Psoas muscle (tissue), 8 donors: ENCODE results near the gene KCNK2. TPM values are rescaled to one million over a fixed set of nuclear protein-coding genes. Genes with fewer than 3 reads are reported as not detected.

ENCODE experiments used
- ATAC-seq, 4 donors: fragments of 200-7000 bp; cut with Tn5 transposase; one replicate each; pipeline ENCODE4 v1.9.1; 2020; ENCODE audit warnings: moderate library complexity in 3 of 4, mild to moderate bottlenecking in 2 of 4
- DNase-seq, 2 donors: peaks; one replicate each; pipeline ENCODE4 v3.0.0-alpha.2; 2020
- H3K27ac ChIP-seq: fragments of 200-600 bp; one replicate; pipeline ENCODE4 v1.8.0; 2022
- H3K27me3 ChIP-seq, 3 donors: fragments of 200-600 bp in 1 of 3; one replicate each; pipeline versions ENCODE4 v1.6.1 to v1.8.0; 2013 to 2022; ENCODE audit warnings: low read length in 2 of 3, mild to moderate bottlenecking in 2 of 3, moderate library complexity in 1 of 3; ENCODE audit not compliant: insufficient read depth in 3 of 3
- H3K36me3 ChIP-seq, 2 donors: fragments of 200-600 bp in 1 of 2; one replicate each; pipeline versions ENCODE4 v1.6.1 to v1.8.0; 2013 to 2022; ENCODE audit warnings: low read depth in 1 of 2, mild to moderate bottlenecking in 1 of 2, moderate library complexity in 1 of 2; ENCODE audit not compliant: insufficient read depth in 1 of 2
- H3K4me1 ChIP-seq: fragments of 200-600 bp; one replicate; pipeline ENCODE4 v1.8.0; 2022
- H3K4me3 ChIP-seq: fragments of 200-600 bp; one replicate; pipeline ENCODE4 v1.8.0; 2022; ENCODE audit warnings: mild to moderate bottlenecking
- H3K9me3 ChIP-seq: fragments of 200-600 bp; one replicate; pipeline ENCODE4 v1.8.0; 2022
- WGBS, 3 donors: extraction: QIAGEN DNeasy Blood & Tissue Kit; methylation state at CpG; one replicate each; pipeline versions ENCODE4 v1.1.6 to v1.1.7; 2013; 5-methylcytosine and 5-hydroxymethylcytosine counted together
- intact Hi-C, 2 donors: fragments of 100-400 bp; cut with DNase I; formaldehyde crosslinking; loops; one replicate each; pipeline versions ENCODE4 v1.11.0 to v1.14.2; 2022
- polyA plus RNA-seq, 3 donors: library from polyadenylated mRNA; stranded (reverse); fragments of 200-250 nt; gene quantifications; one replicate each; pipeline ENCODE4 v1.2.3, GENCODE V29; 2013
- total RNA-seq, 4 donors: library from RNA; stranded (reverse); fragmentation: NEBNext Ultra II Directional in 2 of 4; extraction: Animal tissue kit (Norgen Biotek cat#: 25700) in 2 of 4; gene quantifications; one replicate each; pipeline versions ENCODE4 v1.2.1 to v1.2.4, GENCODE V29; 2021 to 2023
- TF ChIP-seq, protein P1 (sequence below): fragments of 200-600 bp; IDR thresholded peaks from one replicate; pipeline ENCODE4 v1.8.0; 2022; ENCODE audit warnings: antibody characterized with exemption
- donor health status: healthy with polysubstance abuse.
- donor health status: DM: no; HTN: no; CAD: no; lungs with moderate emphysema.
- donor health status: Bipolar disorder and iron deficiency.
- donor health status: healthy.
- donor health status: DM: yes; HTN: yes; CAD: no.
- donor health status: DM: no; HTN: no; CAD: no.
- donor health status: DM: no; HTN: no; CAD: no.
- donor health status: DM: yes; HTN: yes; CAD: no.

KCNK2 gene
- total and polyA plus RNA-seq, 7 donors, result 0.03 to 2.1 (median 0.91) TPM

DNA sequence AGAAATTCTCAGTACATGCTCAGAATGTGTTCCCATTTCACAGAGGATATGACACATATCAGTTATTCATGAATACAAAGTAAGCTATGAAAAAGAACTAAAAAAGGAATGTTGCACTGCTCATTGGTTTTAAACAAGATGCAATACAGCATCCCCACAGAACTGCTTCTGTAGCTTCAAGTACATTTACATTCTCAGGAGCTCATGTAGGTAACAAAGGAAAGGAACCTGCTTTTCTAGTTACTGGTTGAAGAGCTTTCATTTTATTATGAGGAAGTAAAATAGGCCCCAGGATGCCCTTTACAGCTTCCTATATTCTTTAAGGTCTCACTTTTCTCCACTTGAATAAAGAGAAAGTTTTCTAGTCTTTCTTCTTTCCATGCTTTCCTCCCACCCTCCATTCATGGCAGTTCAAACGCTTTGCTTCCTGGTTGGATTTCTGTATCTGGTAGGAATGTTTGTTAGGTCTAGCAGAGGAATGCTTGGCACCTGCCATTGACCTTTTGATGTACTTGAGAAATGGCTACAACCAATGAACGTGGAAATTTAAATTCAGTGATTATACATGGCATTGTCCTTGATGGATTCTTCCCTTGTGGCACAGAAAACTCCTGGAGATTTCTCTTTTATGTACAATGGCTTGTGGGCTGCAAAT, 27.1 kb upstream of the KCNK2 start:
- H3K27me3 ChIP-seq, result no peaks in the 10 kb centered on the region
- TF ChIP-seq, protein P1, sequence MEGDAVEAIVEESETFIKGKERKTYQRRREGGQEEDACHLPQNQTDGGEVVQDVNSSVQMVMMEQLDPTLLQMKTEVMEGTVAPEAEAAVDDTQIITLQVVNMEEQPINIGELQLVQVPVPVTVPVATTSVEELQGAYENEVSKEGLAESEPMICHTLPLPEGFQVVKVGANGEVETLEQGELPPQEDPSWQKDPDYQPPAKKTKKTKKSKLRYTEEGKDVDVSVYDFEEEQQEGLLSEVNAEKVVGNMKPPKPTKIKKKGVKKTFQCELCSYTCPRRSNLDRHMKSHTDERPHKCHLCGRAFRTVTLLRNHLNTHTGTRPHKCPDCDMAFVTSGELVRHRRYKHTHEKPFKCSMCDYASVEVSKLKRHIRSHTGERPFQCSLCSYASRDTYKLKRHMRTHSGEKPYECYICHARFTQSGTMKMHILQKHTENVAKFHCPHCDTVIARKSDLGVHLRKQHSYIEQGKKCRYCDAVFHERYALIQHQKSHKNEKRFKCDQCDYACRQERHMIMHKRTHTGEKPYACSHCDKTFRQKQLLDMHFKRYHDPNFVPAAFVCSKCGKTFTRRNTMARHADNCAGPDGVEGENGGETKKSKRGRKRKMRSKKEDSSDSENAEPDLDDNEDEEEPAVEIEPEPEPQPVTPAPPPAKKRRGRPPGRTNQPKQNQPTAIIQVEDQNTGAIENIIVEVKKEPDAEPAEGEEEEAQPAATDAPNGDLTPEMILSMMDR, result no peak
- no peak overlapping the region for H3K4me3 ChIP-seq
- H3K27ac ChIP-seq, result no peak overlapping the region
- H3K9me3 ChIP-seq, result no peaks in the 10 kb centered on the region
- H3K4me1 ChIP-seq, result no peaks in the 10 kb centered on the region
- intact Hi-C loops, result no loop called here
- DNase-seq (no peak), ATAC-seq (no peak)
- WGBS, 3 donors, result 39 to 48% (median 47%) methylated on average over 2 of the region's 2 CpGs
- H3K36me3 ChIP-seq, result no peaks in the 10 kb centered on the region

DNA sequence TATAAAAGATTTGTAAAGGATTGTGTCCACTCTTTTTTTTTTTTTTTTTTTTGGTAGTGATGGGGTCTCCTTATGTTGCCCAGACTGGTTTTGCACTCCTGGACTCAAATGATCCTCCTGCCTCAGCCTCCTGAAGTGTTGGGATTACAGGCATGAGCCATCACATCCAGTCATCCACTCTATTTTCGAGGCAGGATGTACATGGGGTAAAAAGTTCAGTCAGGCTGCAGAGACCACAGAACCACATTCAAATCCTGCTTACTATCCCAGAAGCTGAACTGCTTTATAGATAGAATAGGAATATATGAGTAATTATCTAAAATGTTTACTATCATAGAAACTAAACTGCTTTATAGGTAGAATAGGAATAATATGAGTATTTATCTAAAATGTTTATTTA, 26.0 kb upstream of the KCNK2 start:
- no peaks in the 10 kb centered on the region for H3K27me3 ChIP-seq
- intact Hi-C loops, result no loop called here
- ATAC-seq (no peak), DNase-seq (no peak)
- H3K9me3 ChIP-seq, result no peaks in the 10 kb centered on the region
- no peak overlapping the region for H3K27ac ChIP-seq
- H3K36me3 ChIP-seq, result no peaks in the 10 kb centered on the region
- TF ChIP-seq, protein P1, result no peak
- H3K4me1 ChIP-seq, result no peaks in the 10 kb centered on the region
- WGBS, 3 donors, result 58 to 74% (median 63%) methylated on average over 1 of the region's 1 CpG
- no peak overlapping the region for H3K4me3 ChIP-seq

DNA sequence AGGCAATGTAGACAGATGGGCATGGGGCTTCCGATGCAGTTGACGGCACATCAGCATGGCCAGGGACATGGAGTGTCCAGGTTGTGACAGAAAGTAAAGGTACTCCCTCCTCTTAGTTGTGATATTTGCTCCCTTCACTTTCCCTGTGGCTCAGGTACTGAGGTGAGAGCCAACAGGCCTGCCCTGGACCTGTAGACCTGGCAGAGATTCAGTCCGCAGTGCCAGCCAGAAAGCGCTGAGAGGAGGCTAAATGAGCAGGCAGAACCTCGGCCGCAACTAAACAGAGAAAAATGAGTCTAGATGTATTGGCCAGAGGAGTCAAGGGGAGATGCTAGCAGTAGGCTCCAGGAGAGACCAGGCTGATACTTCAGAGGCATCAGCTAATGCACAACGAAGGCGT, 22.6 kb upstream of the KCNK2 start:
- no peaks in the 10 kb centered on the region for H3K9me3 ChIP-seq
- no peak overlapping the region for H3K27ac ChIP-seq
- no peaks in the 10 kb centered on the region for H3K27me3 ChIP-seq
- no peaks in the 10 kb centered on the region for H3K36me3 ChIP-seq
- no peak for ATAC-seq
- DNase-seq, result no peak
- WGBS, 3 donors, result 94 to 97% (median 95%) methylated on average over 8 of the region's 8 CpGs
- TF ChIP-seq, protein P1, result no peak
- intact Hi-C loops, result no loop called here
- no peak overlapping the region for H3K4me3 ChIP-seq
- H3K4me1 ChIP-seq, result no peaks in the 10 kb centered on the region

DNA sequence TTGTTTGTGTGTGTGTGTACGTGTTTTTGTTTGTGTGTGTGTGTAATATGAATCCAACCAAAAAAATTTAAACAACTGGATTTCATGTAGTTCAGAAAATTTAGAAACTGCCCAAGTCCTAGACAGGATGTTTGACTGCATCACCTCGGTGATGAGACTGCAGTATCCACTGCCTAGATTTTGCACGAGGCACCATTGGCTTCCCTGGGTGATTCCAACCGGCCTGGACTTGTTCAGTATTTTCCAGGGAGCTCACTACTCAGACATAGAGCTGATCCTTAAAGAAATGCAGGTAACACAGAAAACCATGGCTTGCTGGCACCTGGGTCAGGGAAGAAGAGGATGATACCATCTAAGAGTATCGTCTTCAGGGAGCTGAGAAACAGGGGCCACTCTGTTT, 18.2 kb upstream of the KCNK2 start:
- ATAC-seq, result no peak
- WGBS, 3 donors, result 73 to 76% (median 75%) methylated on average over 5 of the region's 5 CpGs

More for the DNA sequence above, 18.2 kb upstream of the KCNK2 start:
- H3K9me3 ChIP-seq, result no peaks in the 10 kb centered on the region
- intact Hi-C loops, result no loop called here
- no peaks in the 10 kb centered on the region for H3K36me3 ChIP-seq
- H3K27me3 ChIP-seq, result no peaks in the 10 kb centered on the region
- H3K4me3 ChIP-seq, result no peak overlapping the region
- TF ChIP-seq, protein P1, result no peak
- H3K4me1 ChIP-seq, result no peaks in the 10 kb centered on the region
- no peak overlapping the region for H3K27ac ChIP-seq
- DNase-seq, result no peak
